Type B pancreatic cell (in vitro differentiated cells): ENCODE measurements around the gene ARID3B. TPM values are rescaled to one million over a fixed set of nuclear protein-coding genes. Genes with fewer than 3 reads are reported as not detected.
"Not testable (repeated sequence)": the region's sequence is repeated elsewhere in the genome, so short reads cannot be mapped to it uniquely, and the experiment has no call there.

Experiments
- DNase-seq: peaks from one replicate; pipeline ENCODE4 v3.0.0; 2021; ENCODE audit warnings: mixed read lengths; ENCODE audit not compliant: unreplicated experiment; ENCODE audit errors: extremely low spot score
- H3K27ac Mint-ChIP-seq: 2 replicates; pipeline ENCODE4 v1.8.0; 2021; ENCODE audit warnings: mild to moderate bottlenecking, mixed read lengths
- H3K27me3 Mint-ChIP-seq: 2 replicates; pipeline ENCODE4 v1.8.0; 2021; ENCODE audit warnings: mixed read lengths
- H3K36me3 Mint-ChIP-seq: 2 replicates; pipeline ENCODE4 v1.8.0; 2021; ENCODE audit warnings: mixed read lengths
- H3K4me1 Mint-ChIP-seq: one replicate; pipeline ENCODE4 v1.8.0; 2021; ENCODE audit warnings: mixed read lengths; ENCODE audit not compliant: unreplicated experiment
- H3K4me3 Mint-ChIP-seq: 2 replicates; pipeline ENCODE4 v1.8.0; 2021; ENCODE audit warnings: mild to moderate bottlenecking, mixed read lengths
- H3K9me3 Mint-ChIP-seq: 2 replicates; pipeline ENCODE4 v1.8.0; 2021; ENCODE audit warnings: mixed read lengths
- CTCF ChIP-seq: fragments of 200-600 bp; sonication (generic); conservative IDR thresholded peaks from 2 replicates; pipeline ENCODE4 v1.5.0; 2021; ENCODE audit warnings: antibody characterized with exemption, mild to moderate bottlenecking
- total RNA-seq: library from RNA; stranded (reverse); gene quantifications from 2 replicates; pipeline ENCODE4 v1.2.1, GENCODE V29; 2021; ENCODE audit warnings: low replicate concordance

Gene ARID3B
- total RNA-seq, 1 donor from 2014 or later = 25.8 TPM

GRCh38 chr15:74502301-74502700 lies 38.7 kb upstream of the ARID3B start:
- Mint-ChIP-seq H3K4me1 (no peaks in the 10 kb centered on the region), H3K27ac (no peak overlapping the region), H3K9me3 (no peaks in the 10 kb centered on the region), H3K36me3 (peaks cover 8% of the 10 kb centered on the region), H3K4me3 (no peak overlapping the region), H3K27me3 (no peaks in the 10 kb centered on the region)
- no peak for DNase-seq
- no peak for TF ChIP-seq CTCF

- H3K4me1 Mint-ChIP-seq = no peaks in the 10 kb centered on the region
- no peak overlapping the region for H3K4me3 Mint-ChIP-seq
- DNase-seq = no peak
- TF ChIP-seq CTCF = no peak
- H3K27me3 Mint-ChIP-seq = no peaks in the 10 kb centered on the region
- no peak overlapping the region for H3K27ac Mint-ChIP-seq
- H3K36me3 Mint-ChIP-seq = peaks cover 8% of the 10 kb centered on the region
- H3K9me3 Mint-ChIP-seq = no peaks in the 10 kb centered on the region
Measured at GRCh38 chr15:74504418-74504817, 36.6 kb upstream of the ARID3B start.

GRCh38 chr15:74504836-74505235 lies 36.2 kb upstream of the ARID3B start:
- no peak for TF ChIP-seq CTCF
- Mint-ChIP-seq H3K27me3 (no peaks in the 10 kb centered on the region), H3K36me3 (peaks cover 8% of the 10 kb centered on the region), H3K27ac (no peak overlapping the region), H3K4me3 (no peak overlapping the region), H3K9me3 (no peaks in the 10 kb centered on the region), H3K4me1 (no peaks in the 10 kb centered on the region)
- no peak for DNase-seq

- Mint-ChIP-seq H3K27ac (no peak overlapping the region), H3K36me3 (peaks cover 8% of the 10 kb centered on the region)
- no peak for DNase-seq
Measured at GRCh38 chr15:74505837-74506514, 35.0 kb upstream of the ARID3B start.

GRCh38 chr15:74506515-74506840 lies 34.5 kb upstream of the ARID3B start:
- no peaks in the 10 kb centered on the region for H3K9me3 Mint-ChIP-seq
- H3K4me3 Mint-ChIP-seq = no peak overlapping the region
- no peak for TF ChIP-seq CTCF
- no peak for DNase-seq
- no peaks in the 10 kb centered on the region for H3K27me3 Mint-ChIP-seq
- H3K4me1 Mint-ChIP-seq = no peaks in the 10 kb centered on the region
- H3K27ac Mint-ChIP-seq = no peak overlapping the region
- peaks cover 8% of the 10 kb centered on the region for H3K36me3 Mint-ChIP-seq

More at GRCh38 chr15:74505837-74506514, 35.0 kb upstream of the ARID3B start:
- TF ChIP-seq CTCF = no peak
- Mint-ChIP-seq H3K9me3 (no peaks in the 10 kb centered on the region), H3K4me1 (no peaks in the 10 kb centered on the region), H3K4me3 (no peak overlapping the region), H3K27me3 (no peaks in the 10 kb centered on the region)

GRCh38 chr15:74511583-74511982 lies 29.4 kb upstream of the ARID3B start:
- H3K27me3 Mint-ChIP-seq = no peaks in the 10 kb centered on the region
- H3K4me1 Mint-ChIP-seq = no peaks in the 10 kb centered on the region
- no peaks in the 10 kb centered on the region for H3K36me3 Mint-ChIP-seq
- no peak overlapping the region for H3K27ac Mint-ChIP-seq
- no peaks in the 10 kb centered on the region for H3K9me3 Mint-ChIP-seq
- no peak overlapping the region for H3K4me3 Mint-ChIP-seq
- DNase-seq = no peak
- no peak for TF ChIP-seq CTCF

- H3K27me3 Mint-ChIP-seq = not testable (repeated sequence)
Measured at GRCh38 chr15:74514059-74514458, 27.0 kb upstream of the ARID3B start.

More at GRCh38 chr15:74514059-74514458, 27.0 kb upstream of the ARID3B start:
- not testable (repeated sequence) for H3K4me1 Mint-ChIP-seq, H3K27ac Mint-ChIP-seq, H3K36me3 Mint-ChIP-seq, H3K4me3 Mint-ChIP-seq, H3K9me3 Mint-ChIP-seq, DNase-seq
